Left renal cortex interstitium (tissue), 4 donors: ENCODE data around the gene RYR3. TPM values are rescaled to one million over a fixed set of nuclear protein-coding genes. Genes with fewer than 3 reads are reported as not detected.
"Not testable (repeated sequence)": the region's sequence is repeated elsewhere in the genome, so short reads cannot be mapped to it uniquely, and the experiment has no call there.

Experiments
- DNase-seq, 4 donors: peaks; one replicate each; pipeline ENCODE4 v3.0.0-alpha.2; 2013; ENCODE audit warnings: low read depth in 4 of 4, low spot score in 2 of 4, missing footprints in 1 of 4
- polyA plus RNA-seq, 4 donors: library from polyadenylated mRNA; unstranded; fragments of 120-200 nt; gene quantifications; one replicate each; pipeline ENCODE4 v1.2.1, GENCODE V29; 2013; ENCODE audit not compliant: insufficient read length in 4 of 4

RYR3 gene
- polyA plus RNA-seq, 4 donors, result 2.5 to 16.7 (median 10.1) TPM

GRCh38 chr15:33801954-33802353, 491.2 kb downstream of the RYR3 start:
- no peak for DNase-seq

- no peak for DNase-seq
Measured at GRCh38 chr15:33807665-33808064, 496.9 kb downstream of the RYR3 start.

GRCh38 chr15:33808720-33809457, 498.1 kb downstream of the RYR3 start:
- DNase-seq, result no peak

- DNase-seq, result no peak
Measured at GRCh38 chr15:33810073-33810595, 499.4 kb downstream of the RYR3 start.

- DNase-seq, result no peak
Measured at GRCh38 chr15:33810806-33811205, 500.0 kb downstream of the RYR3 start.

- DNase-seq, result no peak
Measured at GRCh38 chr15:33813891-33814290, 503.1 kb downstream of the RYR3 start.

GRCh38 chr15:33819499-33819898, 508.7 kb downstream of the RYR3 start:
- DNase-seq, result not testable (repeated sequence)

GRCh38 chr15:33822479-33822878, 511.7 kb downstream of the RYR3 start:
- DNase-seq, result no peak

- DNase-seq, result no peak
Measured at GRCh38 chr15:33823119-33823518, 512.4 kb downstream of the RYR3 start.

GRCh38 chr15:33825453-33825852, 514.7 kb downstream of the RYR3 start:
- no peak for DNase-seq

- no peak for DNase-seq
Measured at GRCh38 chr15:33826201-33826600, 515.4 kb downstream of the RYR3 start.

GRCh38 chr15:33830351-33830750, 519.6 kb downstream of the RYR3 start:
- no peak for DNase-seq

GRCh38 chr15:33831646-33832045, 520.9 kb downstream of the RYR3 start:
- no peak for DNase-seq

- no peak for DNase-seq
Measured at GRCh38 chr15:33834892-33835743, 524.4 kb downstream of the RYR3 start.

- DNase-seq, result no peak
Measured at GRCh38 chr15:33837294-33837693, 526.5 kb downstream of the RYR3 start.

- DNase-seq, result no peak
Measured at GRCh38 chr15:33839540-33839939, 528.8 kb downstream of the RYR3 start.

- no peak for DNase-seq
Measured at GRCh38 chr15:33840615-33841014, 529.8 kb downstream of the RYR3 start.

GRCh38 chr15:33844186-33844585, 533.4 kb downstream of the RYR3 start:
- no peak for DNase-seq

- no peak for DNase-seq
Measured at GRCh38 chr15:33844597-33844996, 533.8 kb downstream of the RYR3 start.

- DNase-seq, result no peak
Measured at GRCh38 chr15:33846142-33846541, 535.4 kb downstream of the RYR3 start.

GRCh38 chr15:33846862-33847261, 536.1 kb downstream of the RYR3 start:
- no peak for DNase-seq

GRCh38 chr15:33848011-33848410, 537.2 kb downstream of the RYR3 start:
- DNase-seq, result no peak
